HepG2 (cell line): ENCODE results near the gene EZH1. TPM values are rescaled to one million over a fixed set of nuclear protein-coding genes. Genes with fewer than 3 reads are reported as not detected.
"Not testable (repeated sequence)": the region's sequence is repeated elsewhere in the genome, so short reads cannot be mapped to it uniquely, and the experiment has no call there.

Experiments
- ATAC-seq: fragments of 200-7000 bp; cut with Tn5 transposase; 3 replicates; pipeline ENCODE4 v1.9.1; 2020; ENCODE audit warnings: mild to moderate bottlenecking, moderate library complexity
- BruUV-seq: library from RNA; stranded (reverse); fragments of 400-500 nt; replicated peaks from 2 replicates; lab custom pipeline; 2021; lab: Mats Ljungman, UMichigan
- CTCF ChIA-PET: fragments of 300-600 bp; formaldehyde crosslinking; extraction: SDS; loops from one replicate; lab custom pipeline; 2021; ENCODE audit warnings: low total read pairs, inconsistent platforms, low intra/inter-chr PET ratio; lab: Yijun Ruan, JAX
- POLR2A ChIA-PET: fragments of 350-600 bp; sonication (Branson Sonifier 250); formaldehyde crosslinking; loops from one replicate; lab custom pipeline; 2020; ENCODE audit warnings: antibody characterized with exemption, inconsistent platforms; lab: Yijun Ruan, JAX
- DNase-seq: peaks from one replicate; pipeline ENCODE4 v3.0.0-alpha.2; 2015; ENCODE audit warnings: low spot score
- FAIRE-seq: peaks from 3 replicates; lab custom pipeline; 2011; peaks lifted over from hg19 to GRCh38; lab: Jason Lieb, UNC
- H2AFZ ChIP-seq: one replicate; pipeline ENCODE4 v1.6.1; 2011; ENCODE audit warnings: low read length, inconsistent platforms
- H3K27ac ChIP-seq: fragments of 300-600 bp; 3 replicates; pipeline ENCODE4 v1.8.0; 2011; ENCODE audit warnings: mixed run types, mild to moderate bottlenecking, mixed read lengths, low read length, inconsistent platforms; ENCODE audit not compliant: insufficient read depth; ENCODE audit errors: extremely low read length
- H3K27me3 ChIP-seq, 2 experiments: fragments of 200-600 bp in 1 of 2; 2 replicates in 1 of 2; 3 replicates in 1 of 2; pipeline versions ENCODE4 v1.6.0 to v1.8.0; 2011; ENCODE audit warnings: low read length in 2 of 2, mild to moderate bottlenecking in 2 of 2, moderate library complexity in 2 of 2, inconsistent platforms in 1 of 2; ENCODE audit not compliant: insufficient read depth in 2 of 2, control insufficient read depth in 1 of 2
- H3K36me3 ChIP-seq, 2 experiments: fragments of 200-600 bp in 1 of 2; replicated peaks in 1 of 2; 2 replicates in 1 of 2; 3 replicates in 1 of 2; pipeline versions ENCODE4 v1.5.1 to v1.8.0; 2011; ENCODE audit warnings: low read length in 2 of 2, inconsistent platforms in 1 of 2; ENCODE audit not compliant: insufficient read depth in 2 of 2, control insufficient read depth in 1 of 2
- H3K4me1 ChIP-seq: 2 replicates; pipeline ENCODE4 v1.5.1; 2012; ENCODE audit warnings: low read length, inconsistent platforms; ENCODE audit not compliant: insufficient read depth
- H3K4me2 ChIP-seq: 2 replicates; pipeline ENCODE4 v1.6.0; 2011; ENCODE audit warnings: low read depth, low read length, inconsistent platforms
- H3K4me3 ChIP-seq, 3 experiments: fragments of 200-600 bp in 1 of 3; sonication (generic), shearing (Covaris generic) in 1 of 3; replicated peaks in 1 of 3; 2 replicates each; pipeline ENCODE4 v1.5.1; 2011 to 2016; ENCODE audit warnings: low read length in 3 of 3, inconsistent platforms in 2 of 3, low read depth in 2 of 3, mild to moderate bottlenecking in 2 of 3, control low read depth in 1 of 3, mixed read lengths in 1 of 3; ENCODE audit not compliant: insufficient read depth in 1 of 3
- H3K79me2 ChIP-seq: one replicate; pipeline ENCODE4 v1.6.1; 2011; ENCODE audit warnings: low read length, inconsistent platforms; ENCODE audit not compliant: insufficient read depth
- H3K9ac ChIP-seq: 2 replicates; pipeline ENCODE4 v1.6.0; 2011; ENCODE audit warnings: mild to moderate bottlenecking, low read depth, low read length, inconsistent platforms; ENCODE audit not compliant: insufficient read depth
- H3K9me3 ChIP-seq: 2 replicates; pipeline ENCODE4 v1.5.1; 2012; ENCODE audit warnings: mild to moderate bottlenecking, low read length
- H4K20me1 ChIP-seq: 2 replicates; pipeline ENCODE4 v1.6.0; 2011; ENCODE audit warnings: inconsistent platforms, mild to moderate bottlenecking, low read length, moderate library complexity; ENCODE audit not compliant: insufficient read depth
- ARNTL ChIP-seq: sonication (generic); formaldehyde crosslinking; IDR thresholded peaks from 2 replicates; pipeline ENCODE4 v1.4.0; 2020; ENCODE audit warnings: mild to moderate bottlenecking, missing genetic modification reagents
- HNF4A ChIP-seq: sonication (generic); formaldehyde crosslinking; IDR thresholded peaks from 2 replicates; pipeline ENCODE4 v1.4.0; 2020; ENCODE audit warnings: missing genetic modification reagents
- HNF4G ChIP-seq, 2 experiments: sonication (generic) in 1 of 2; formaldehyde crosslinking in 1 of 2; IDR thresholded peaks; 2 replicates each; pipeline versions ENCODE4 v1.4.0 to v1.6.1; 2011 to 2020; ENCODE audit warnings: borderline replicate concordance in 2 of 2, low read depth in 2 of 2, mild to moderate bottlenecking in 2 of 2, low read length in 1 of 2, missing genetic modification reagents in 1 of 2, moderate library complexity in 1 of 2
- HNRNPL ChIP-seq: fragments of 200-400 bp; formaldehyde crosslinking; IDR thresholded peaks from 2 replicates; pipeline ENCODE4 v1.6.1; 2017; ENCODE audit warnings: mild to moderate bottlenecking, low read depth, low read length
- KLF15 ChIP-seq: sonication (generic); formaldehyde crosslinking; IDR thresholded peaks from 2 replicates; pipeline ENCODE4 v1.8.1; 2023; ENCODE audit warnings: borderline replicate concordance, mild to moderate bottlenecking, inconsistent platforms, missing genetic modification reagents, mixed read lengths
- POLR2A ChIP-seq, 2 experiments: IDR thresholded peaks; 2 replicates each; pipeline ENCODE4 v1.6.1; 2011; ENCODE audit warnings: low read depth in 2 of 2, low read length in 2 of 2, mild to moderate bottlenecking in 1 of 2, moderate library complexity in 1 of 2; ENCODE audit not compliant: insufficient read depth in 1 of 2
- SPEN ChIP-seq: sonication (generic); formaldehyde crosslinking; IDR thresholded peaks from 2 replicates; pipeline ENCODE4 v1.5.1; 2020; ENCODE audit warnings: low read depth, mild to moderate bottlenecking, missing genetic modification reagents
- TP53 ChIP-seq: sonication (generic); formaldehyde crosslinking; conservative IDR thresholded peaks from 2 replicates; pipeline ENCODE4 v1.4.0; 2020; ENCODE audit warnings: missing genetic modification reagents
- ZFP90 ChIP-seq: sonication (generic); formaldehyde crosslinking; IDR thresholded peaks from 2 replicates; pipeline ENCODE4 v1.8.0; 2022; ENCODE audit warnings: missing genetic modification reagents, mild to moderate bottlenecking, inconsistent platforms, borderline replicate concordance
- WGBS: methylation state at CpG from one replicate; pipeline ENCODE4 v1.1.6; 2017; ENCODE audit warnings: low lambda C conversion rate; 5-methylcytosine and 5-hydroxymethylcytosine counted together
- in situ Hi-C: cut with HindIII; loops from 2 replicates; pipeline ENCODE4 v1.10.0; 2017; ENCODE audit warnings: low pct_unique_long_range_greater_than_20kb; ENCODE audit not compliant: extremely low pct_ligation_motif_present
- intact Hi-C: fragments of 100-400 bp; cut with micrococcal nuclease; formaldehyde crosslinking; loops from one replicate; pipeline ENCODE4 v1.10.0; 2022; ENCODE audit not compliant: unreplicated experiment
- polyA plus RNA-seq, 8 experiments: library from polyadenylated mRNA; depleted of rRNA in 3 of 8; stranded (reverse) in 7 of 8; unstranded in 1 of 8; fragments of >200 nt; fragmentation: Illumina TruSeq in 4 of 8; extraction: Trizol in 4 of 8; gene quantifications; 2 replicates each; pipeline versions ENCODE4 v1.2.1 to v1.2.3, GENCODE V29; 2011 to 2016; ENCODE audit warnings: low read depth in 4 of 8, missing spikeins in 1 of 8, mixed read lengths in 1 of 8; ENCODE audit not compliant: insufficient read depth in 1 of 8
- total RNA-seq, 5 experiments: library from RNA; depleted of rRNA; stranded (reverse); fragments of >200 nt; fragmentation: Illumina TruSeq; extraction: Trizol; gene quantifications; 2 replicates each; pipeline ENCODE4 v1.2.3, GENCODE V29; 2016; ENCODE audit warnings: low read depth in 1 of 5
- TF ChIP-seq, protein P1 (sequence below): sonication (generic); formaldehyde crosslinking; IDR thresholded peaks from 2 replicates; pipeline ENCODE4 v1.4.0; 2020; ENCODE audit warnings: missing genetic modification reagents
- TF ChIP-seq, protein P2 (sequence below): sonication (generic); formaldehyde crosslinking; IDR thresholded peaks from 2 replicates; pipeline ENCODE4 v1.8.0; 2022; ENCODE audit warnings: missing genetic modification reagents, mild to moderate bottlenecking, moderate library complexity, borderline replicate concordance

The EZH1 gene
- total and polyA plus RNA-seq, 2 of the 13 experiments (the other 11 are each of a cell fraction or from before 2014, with no cell fraction given), result 11.6 to 24.0 TPM

DNA sequence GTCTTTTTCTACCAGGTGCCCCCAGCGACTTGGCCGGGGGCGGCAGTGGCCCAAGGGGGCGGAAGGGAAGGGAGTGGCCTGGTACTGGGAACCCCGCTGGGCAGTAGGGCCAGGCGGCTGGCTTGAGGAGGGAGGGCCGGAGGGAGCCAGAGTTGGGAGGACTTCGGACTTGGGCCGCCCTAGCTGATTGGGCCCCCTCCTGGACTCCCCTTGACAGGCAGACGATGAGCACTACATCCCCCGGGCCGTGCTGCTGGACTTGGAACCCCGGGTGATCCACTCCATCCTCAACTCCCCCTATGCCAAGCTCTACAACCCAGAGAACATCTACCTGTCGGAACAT, 84.9 kb downstream of the EZH1 start:
- H3K9me3 ChIP-seq, H3K79me2 ChIP-seq, BruUV-seq, H2AFZ ChIP-seq, in situ Hi-C loops, CTCF ChIA-PET, DNase-seq, H3K27me3 ChIP-seq, H4K20me1 ChIP-seq: not testable (repeated sequence)
- Histone ChIP-seq H3K9ac (peak overlapping the region; percentile 86), H3K36me3 (peaks cover 4 to 16% of the 10 kb centered on the region in 2 experiments; a peak in 4 of 5 replicates), H3K4me3 (peak overlapping the region; percentile 76 to 94 (median 93)), H3K4me1 (peaks cover 45% of the 10 kb centered on the region), H3K4me2 (peak overlapping the region; percentile 97), H3K27ac (peak overlapping the region; percentile 82)
- 0 out of 2 replicates have a peak, but pooled peaks have one; percentile 30 for TF ChIP-seq HNF4G (IDR thresholded peaks at IDR 0.05; ENCODE audit: borderline replicate concordance, low read depth, low read length)
- peak; percentile 2; the same call in 1 of the 2 replicates for TF ChIP-seq HNF4G (CRISPR knock-in tag; IDR thresholded peaks at IDR 0.05; ENCODE audit: borderline replicate concordance, low read depth)
- TF ChIP-seq, protein P1, sequence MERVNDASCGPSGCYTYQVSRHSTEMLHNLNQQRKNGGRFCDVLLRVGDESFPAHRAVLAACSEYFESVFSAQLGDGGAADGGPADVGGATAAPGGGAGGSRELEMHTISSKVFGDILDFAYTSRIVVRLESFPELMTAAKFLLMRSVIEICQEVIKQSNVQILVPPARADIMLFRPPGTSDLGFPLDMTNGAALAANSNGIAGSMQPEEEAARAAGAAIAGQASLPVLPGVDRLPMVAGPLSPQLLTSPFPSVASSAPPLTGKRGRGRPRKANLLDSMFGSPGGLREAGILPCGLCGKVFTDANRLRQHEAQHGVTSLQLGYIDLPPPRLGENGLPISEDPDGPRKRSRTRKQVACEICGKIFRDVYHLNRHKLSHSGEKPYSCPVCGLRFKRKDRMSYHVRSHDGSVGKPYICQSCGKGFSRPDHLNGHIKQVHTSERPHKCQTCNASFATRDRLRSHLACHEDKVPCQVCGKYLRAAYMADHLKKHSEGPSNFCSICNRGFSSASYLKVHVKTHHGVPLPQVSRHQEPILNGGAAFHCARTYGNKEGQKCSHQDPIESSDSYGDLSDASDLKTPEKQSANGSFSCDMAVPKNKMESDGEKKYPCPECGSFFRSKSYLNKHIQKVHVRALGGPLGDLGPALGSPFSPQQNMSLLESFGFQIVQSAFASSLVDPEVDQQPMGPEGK (CRISPR knock-in tag), result peak; percentile 78
- TF ChIP-seq POLR2A (IDR thresholded peaks at IDR 0.05; ENCODE audit: insufficient read depth in 1 of 2, low read depth in 2 of 2, low read length in 2 of 2), result 0 out of 4 replicates have a peak, but pooled peaks of 1 of the 2 experiments have one; percentile 16
- TF ChIP-seq HNRNPL, result 0 out of 2 replicates have a peak, but pooled peaks have one; percentile 32
- TF ChIP-seq SPEN (CRISPR knock-in tag), result 0 out of 2 replicates have a peak, but pooled peaks have one; percentile 20
- TF ChIP-seq ARNTL (CRISPR knock-in tag), result 0 out of 2 replicates have a peak, but pooled peaks have one; percentile 12
- TF ChIP-seq, protein P2, sequence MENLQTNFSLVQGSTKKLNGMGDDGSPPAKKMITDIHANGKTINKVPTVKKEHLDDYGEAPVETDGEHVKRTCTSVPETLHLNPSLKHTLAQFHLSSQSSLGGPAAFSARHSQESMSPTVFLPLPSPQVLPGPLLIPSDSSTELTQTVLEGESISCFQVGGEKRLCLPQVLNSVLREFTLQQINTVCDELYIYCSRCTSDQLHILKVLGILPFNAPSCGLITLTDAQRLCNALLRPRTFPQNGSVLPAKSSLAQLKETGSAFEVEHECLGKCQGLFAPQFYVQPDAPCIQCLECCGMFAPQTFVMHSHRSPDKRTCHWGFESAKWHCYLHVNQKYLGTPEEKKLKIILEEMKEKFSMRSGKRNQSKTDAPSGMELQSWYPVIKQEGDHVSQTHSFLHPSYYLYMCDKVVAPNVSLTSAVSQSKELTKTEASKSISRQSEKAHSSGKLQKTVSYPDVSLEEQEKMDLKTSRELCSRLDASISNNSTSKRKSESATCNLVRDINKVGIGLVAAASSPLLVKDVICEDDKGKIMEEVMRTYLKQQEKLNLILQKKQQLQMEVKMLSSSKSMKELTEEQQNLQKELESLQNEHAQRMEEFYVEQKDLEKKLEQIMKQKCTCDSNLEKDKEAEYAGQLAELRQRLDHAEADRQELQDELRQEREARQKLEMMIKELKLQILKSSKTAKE (CRISPR knock-in tag), result 0 out of 2 replicates have a peak, but pooled peaks have one; percentile 3
- 0 out of 2 replicates have a peak, but pooled peaks have one; percentile 7 for TF ChIP-seq ZFP90 (CRISPR knock-in tag)
- peak; percentile 22; the same call in 1 of the 2 replicates for TF ChIP-seq HNF4A (CRISPR knock-in tag)
- TF ChIP-seq TP53 (CRISPR knock-in tag), result 0 out of 2 replicates have a peak, but pooled peaks have one; percentile 3
- TF ChIP-seq KLF15, result 0 out of 2 replicates have a peak, but pooled peaks have one; percentile 16
- FAIRE-seq (peak; percentile 89), ATAC-seq (peak; percentile 94)
- WGBS, result 64% methylated on average over 1 of the region's 14 CpGs
- intact Hi-C loops, result loop anchor here (5.0 kb wide), 1 partner anchor 43 kb away; no protein-coding TSS in a partner anchor
- POLR2A ChIA-PET, result interaction anchor here (0.9 to 4.5 kb wide), 12 partner anchors 9 to 124 kb away, joined by 3 to 65 read pairs (median 6); partner anchors contain the start of genes EZH1, NAGLU, PLEKHH3 and PSMC3IP
